GM12801 (cell line): ENCODE results near the gene LYAR.

ENCODE experiments used
- CTCF ChIP-seq: IDR thresholded peaks from one replicate; pipeline ENCODE4 v1.5.1; 2011; ENCODE audit warnings: control low read depth; ENCODE audit not compliant: insufficient read length; ENCODE audit errors: extremely low read depth

LYAR gene

GRCh38 chr4:4259484-4260100 is 30.4 kb downstream of the LYAR start:
- no peak for TF ChIP-seq CTCF

GRCh38 chr4:4256799-4257198 is 33.2 kb downstream of the LYAR start:
- TF ChIP-seq CTCF = no peak

GRCh38 chr4:4254666-4255065 is 35.3 kb downstream of the LYAR start:
- TF ChIP-seq CTCF = no peak

GRCh38 chr4:4254199-4254598 is 35.8 kb downstream of the LYAR start:
- no peak for TF ChIP-seq CTCF

GRCh38 chr4:4249866-4250265 is 40.1 kb downstream of the LYAR start:
- TF ChIP-seq CTCF = no peak

GRCh38 chr4:4248885-4249203 is 41.1 kb downstream of the LYAR start:
- no peak for TF ChIP-seq CTCF

GRCh38 chr4:4248029-4248884 is 41.7 kb downstream of the LYAR start, which contains the start of gene TMEM128:
TMEM128 (minus strand) TSS chr4:4248223; CDS start chr4:4248202, 21 bp downstream.
- TF ChIP-seq CTCF = no peak
